A673 (cell line): ENCODE data around the gene DDX3X.

ENCODE experiments used
- CTCF ChIP-seq: fragments of 300-800, 200-600 bp; sonication (generic); conservative IDR thresholded peaks from 2 replicates; pipeline ENCODE4 v1.5.1; 2017; ENCODE audit warnings: low read depth, mild to moderate bottlenecking, antibody characterized with exemption, low read length, moderate library complexity, mixed read lengths
- EZH2 ChIP-seq: fragments of 200-600 bp; sonication (generic); IDR thresholded peaks from 2 replicates; pipeline ENCODE4 v1.6.1; 2017; ENCODE audit warnings: borderline replicate concordance, low read depth, mild to moderate bottlenecking, mixed read lengths, antibody characterized with exemption, low read length; ENCODE audit not compliant: poor library complexity, severe bottlenecking

- no peak for TF ChIP-seq CTCF
- TF ChIP-seq EZH2: no peak
Observed at GRCh38 chrX:41291309-41291708, 42.7 kb upstream of the DDX3X start.
